ENCODE data around the gene AGAP1. TPM values are rescaled to one million over a fixed set of nuclear protein-coding genes. Genes with fewer than 3 reads are reported as not detected.

AGAP1 gene
- total RNA-seq, 2 donors from 2014 or later: 32.8 to 34.7 TPM

GRCh38 chr2:235713189-235713588 is 219.3 kb downstream of the AGAP1 start:
- Histone ChIP-seq H3K4me1 (ENCODE audit: control insufficient read depth, insufficient read depth, low read length) (no peaks in the 10 kb centered on the region), H3K27ac (ENCODE audit: low read depth, low read length) (no peak overlapping the region), H3K9ac (ENCODE audit: extremely low read depth, low read length, poor library complexity, severe bottlenecking) (no peak overlapping the region), H3K36me3 (ENCODE audit: control insufficient read depth, insufficient read depth, low read length) (peaks cover 9% of the 10 kb centered on the region), H3K9me3 (ENCODE audit: control insufficient read depth, low read length) (no peaks in the 10 kb centered on the region), H3K27me3 (ENCODE audit: control insufficient read depth, insufficient read depth, low read length, poor library complexity, severe bottlenecking) (no peaks in the 10 kb centered on the region), H3K4me3 (ENCODE audit: low read length) (no peak overlapping the region)
- Mint-ChIP-seq H3K36me3 (ENCODE audit: low read depth) (peaks cover 11% of the 10 kb centered on the region), H3K9me3 (no peaks in the 10 kb centered on the region), H3K27ac (no peak overlapping the region), H3K27me3 (ENCODE audit: insufficient read depth) (no peaks in the 10 kb centered on the region), H3K4me1 (no peaks in the 10 kb centered on the region), H3K4me3 (no peak overlapping the region)
- TF ChIP-seq CTCF (conservative IDR thresholded peaks at IDR 0.05): no peak
- 92 to 97% methylated on average over 5 to 9 of the region's 9 CpGs for WGBS, 2 experiments (ENCODE audit: insufficient coverage in 1 of 2, insufficient read length in 1 of 2)
- DNase-seq: no peak

- H3K9me3 Mint-ChIP-seq: no peaks in the 10 kb centered on the region
- Histone ChIP-seq H3K9ac (ENCODE audit: extremely low read depth, low read length, poor library complexity, severe bottlenecking) (no peak overlapping the region), H3K9me3 (ENCODE audit: control insufficient read depth, low read length) (no peaks in the 10 kb centered on the region), H3K4me1 (ENCODE audit: control insufficient read depth, insufficient read depth, low read length) (no peaks in the 10 kb centered on the region), H3K4me3 (ENCODE audit: low read length) (no peak overlapping the region), H3K27me3 (ENCODE audit: control insufficient read depth, insufficient read depth, low read length, poor library complexity, severe bottlenecking) (no peaks in the 10 kb centered on the region), H3K36me3 (ENCODE audit: control insufficient read depth, insufficient read depth, low read length) (peaks cover 18% of the 10 kb centered on the region), H3K27ac (ENCODE audit: low read depth, low read length) (no peak overlapping the region)
- H3K27ac Mint-ChIP-seq: peak overlapping the region; percentile 46
- DNase-seq: no peak
- H3K36me3 Mint-ChIP-seq (ENCODE audit: low read depth): peaks cover 16% of the 10 kb centered on the region
- 94 to 100% methylated on average over 4 to 10 of the region's 10 CpGs for WGBS, 2 experiments (ENCODE audit: insufficient coverage in 1 of 2, insufficient read length in 1 of 2)
- TF ChIP-seq CTCF (conservative IDR thresholded peaks at IDR 0.05): no peak
- no peak overlapping the region for H3K4me3 Mint-ChIP-seq
- H3K27me3 Mint-ChIP-seq (ENCODE audit: insufficient read depth): no peaks in the 10 kb centered on the region
- H3K4me1 Mint-ChIP-seq: no peaks in the 10 kb centered on the region
Observed at GRCh38 chr2:235715601-235716000, 221.8 kb downstream of the AGAP1 start.

GRCh38 chr2:235716875-235717496 is 223.1 kb downstream of the AGAP1 start:
- 90 to 97% methylated on average over 5 to 13 of the region's 13 CpGs for WGBS, 2 experiments (ENCODE audit: insufficient coverage in 1 of 2, insufficient read length in 1 of 2)

More at GRCh38 chr2:235716875-235717496, 223.1 kb downstream of the AGAP1 start:
- no peak for DNase-seq
- no peaks in the 10 kb centered on the region for H3K27me3 ChIP-seq (ENCODE audit: control insufficient read depth, insufficient read depth, low read length, poor library complexity, severe bottlenecking)
- no peak overlapping the region for H3K27ac ChIP-seq (ENCODE audit: low read depth, low read length)
- no peak overlapping the region for H3K9ac ChIP-seq (ENCODE audit: extremely low read depth, low read length, poor library complexity, severe bottlenecking)
- Mint-ChIP-seq H3K27me3 (ENCODE audit: insufficient read depth) (no peaks in the 10 kb centered on the region), H3K9me3 (no peaks in the 10 kb centered on the region), H3K4me3 (no peak overlapping the region), H3K27ac (no peak overlapping the region), H3K4me1 (no peaks in the 10 kb centered on the region), H3K36me3 (ENCODE audit: low read depth) (peaks cover 15% of the 10 kb centered on the region)
- peaks cover 13% of the 10 kb centered on the region for H3K36me3 ChIP-seq (ENCODE audit: control insufficient read depth, insufficient read depth, low read length)
- H3K4me1 ChIP-seq (ENCODE audit: control insufficient read depth, insufficient read depth, low read length): no peaks in the 10 kb centered on the region
- TF ChIP-seq CTCF (conservative IDR thresholded peaks at IDR 0.05): no peak
- H3K4me3 ChIP-seq (ENCODE audit: low read length): no peak overlapping the region
- H3K9me3 ChIP-seq (ENCODE audit: control insufficient read depth, low read length): no peaks in the 10 kb centered on the region

Data from endodermal cell (in vitro differentiated cells).